Neural progenitor cell (in vitro differentiated cells): ENCODE measurements around the gene FKBP5. TPM values are rescaled to one million over a fixed set of nuclear protein-coding genes. Genes with fewer than 3 reads are reported as not detected.

Experiments used
- DNase-seq: peaks from one replicate; pipeline ENCODE4 v3.0.0-alpha.2; 2016; ENCODE audit warnings: low spot score
- H2AFZ ChIP-seq: fragments of 200-600 bp; sonication (generic); replicated peaks from 2 replicates; pipeline ENCODE4 v1.6.1; 2016; ENCODE audit warnings: antibody characterized with exemption
- H3F3A ChIP-seq: fragments of 200-600 bp; sonication (generic); 2 replicates; pipeline ENCODE4 v1.6.1; 2016; ENCODE audit warnings: antibody characterized with exemption, low read depth
- H3K27ac ChIP-seq: fragments of 200-600 bp; sonication (generic); 2 replicates; pipeline ENCODE4 v1.5.1; 2016; ENCODE audit warnings: mild to moderate bottlenecking
- H3K27me3 ChIP-seq: fragments of 200-600 bp; sonication (generic); 2 replicates; pipeline ENCODE4 v1.6.1; 2016; ENCODE audit warnings: mild to moderate bottlenecking, moderate library complexity
- H3K36me3 ChIP-seq: fragments of 200-600 bp; sonication (generic); 2 replicates; pipeline ENCODE4 v1.5.1; 2016
- H3K4me1 ChIP-seq: fragments of 200-600 bp; sonication (generic); 2 replicates; pipeline ENCODE4 v1.6.1; 2016; ENCODE audit warnings: mixed run types
- H3K4me2 ChIP-seq: fragments of 200-600 bp; sonication (generic); 2 replicates; pipeline ENCODE4 v1.6.1; 2016
- H3K4me3 ChIP-seq: fragments of 200-600 bp; sonication (generic); 2 replicates; pipeline ENCODE4 v1.5.1; 2016
- H3K79me2 ChIP-seq: fragments of 200-600 bp; sonication (generic); 2 replicates; pipeline ENCODE4 v1.6.1; 2016; ENCODE audit warnings: low read depth
- H3K9ac ChIP-seq: fragments of 200-600 bp; sonication (generic); 2 replicates; pipeline ENCODE4 v1.6.1; 2016
- H3K9me3 ChIP-seq: fragments of 200-600 bp; sonication (generic); 2 replicates; pipeline ENCODE4 v1.5.1; 2016; ENCODE audit warnings: low read depth
- H4K20me1 ChIP-seq: fragments of 200-600 bp; sonication (generic); 2 replicates; pipeline ENCODE4 v1.6.1; 2016; ENCODE audit warnings: low read depth
- H3K27ac Mint-ChIP-seq: 3 replicates; pipeline ENCODE4 v1.8.0; 2021; ENCODE audit warnings: mixed read lengths
- H3K27me3 Mint-ChIP-seq: 2 replicates; pipeline ENCODE4 v1.8.0; 2022; ENCODE audit warnings: low read depth, mild to moderate bottlenecking, inconsistent platforms, moderate library complexity, mixed read lengths; ENCODE audit not compliant: insufficient read depth
- H3K36me3 Mint-ChIP-seq: 3 replicates; pipeline ENCODE4 v1.8.0; 2021; ENCODE audit warnings: mixed read lengths
- H3K4me1 Mint-ChIP-seq: 3 replicates; pipeline ENCODE4 v1.8.0; 2021; ENCODE audit warnings: mixed read lengths
- H3K4me3 Mint-ChIP-seq: 3 replicates; pipeline ENCODE4 v1.8.0; 2021; ENCODE audit warnings: mild to moderate bottlenecking, moderate library complexity, mixed read lengths
- H3K9me3 Mint-ChIP-seq: 3 replicates; pipeline ENCODE4 v1.8.0; 2020; ENCODE audit warnings: mixed read lengths
- CTCF ChIP-seq: fragments of 200-600 bp; sonication (generic); IDR thresholded peaks from 2 replicates; pipeline ENCODE4 v1.5.1; 2017; ENCODE audit warnings: antibody characterized with exemption, mild to moderate bottlenecking
- EZH2 ChIP-seq: fragments of 200-600 bp; sonication (generic); IDR thresholded peaks from 2 replicates; pipeline ENCODE4 v1.6.1; 2017; ENCODE audit warnings: antibody characterized with exemption, mild to moderate bottlenecking, moderate library complexity
- EZH2phosphoT487 ChIP-seq: fragments of 200-600 bp; sonication (generic); IDR thresholded peaks from 2 replicates; pipeline ENCODE4 v1.6.1; 2017; ENCODE audit warnings: antibody characterized with exemption
- total RNA-seq: library from RNA; depleted of rRNA; stranded (reverse); fragments of >200 nt; gene quantifications from 2 replicates; pipeline ENCODE4 v1.2.3, GENCODE V29; 2015; ENCODE audit warnings: low replicate concordance

The FKBP5 gene
- total RNA-seq, 1 donor from 2014 or later = 20.9 TPM

- DNase-seq = no peak
- TF ChIP-seq CTCF (no peak), EZH2phosphoT487 (no peak), EZH2 (no peak)
- Histone ChIP-seq H3K4me3 (no peak overlapping the region), H3K4me1 (peaks cover 14% of the 10 kb centered on the region), H2AFZ (no peak overlapping the region), H3K79me2 (no peaks in the 10 kb centered on the region), H3K4me2 (no peak overlapping the region), H3K27me3 (no peaks in the 10 kb centered on the region), H3K9me3 (no peaks in the 10 kb centered on the region), H3K36me3 (peaks cover 10% of the 10 kb centered on the region), H3K27ac (no peak overlapping the region), H4K20me1 (peaks cover 17% of the 10 kb centered on the region), H3K9ac (no peak overlapping the region), H3F3A (peaks cover 8% of the 10 kb centered on the region)
- peaks cover 13% of the 10 kb centered on the region for H3K36me3 Mint-ChIP-seq
- no peaks in the 10 kb centered on the region for H3K27me3 Mint-ChIP-seq
- H3K4me3 Mint-ChIP-seq = no peak overlapping the region
- H3K27ac Mint-ChIP-seq = no peak overlapping the region
- H3K4me1 Mint-ChIP-seq = peaks cover 10% of the 10 kb centered on the region
- no peaks in the 10 kb centered on the region for H3K9me3 Mint-ChIP-seq
Measured at GRCh38 chr6:35634316-35634715, 54.4 kb downstream of the FKBP5 start.

- TF ChIP-seq EZH2phosphoT487 = peak; percentile 82
- TF ChIP-seq CTCF = no peak
- no peak for TF ChIP-seq EZH2
- H3K27me3 ChIP-seq = no peaks in the 10 kb centered on the region
- H3K27ac Mint-ChIP-seq = no peak overlapping the region
- peaks cover 10% of the 10 kb centered on the region for H3K36me3 ChIP-seq
- peak; percentile 8 for DNase-seq
- peaks cover 17% of the 10 kb centered on the region for H4K20me1 ChIP-seq
- peaks cover 13% of the 10 kb centered on the region for H3K36me3 Mint-ChIP-seq
- no peak overlapping the region for H3K4me3 ChIP-seq
- H3K9ac ChIP-seq = no peak overlapping the region
- no peaks in the 10 kb centered on the region for H3K27me3 Mint-ChIP-seq
- H3K4me3 Mint-ChIP-seq = no peak overlapping the region
- H3F3A ChIP-seq = peaks cover 8% of the 10 kb centered on the region
- H3K4me2 ChIP-seq = no peak overlapping the region
- H2AFZ ChIP-seq = no peak overlapping the region
- H3K9me3 ChIP-seq = no peaks in the 10 kb centered on the region
- H3K4me1 ChIP-seq = peaks cover 14% of the 10 kb centered on the region
- no peak overlapping the region for H3K27ac ChIP-seq
- H3K9me3 Mint-ChIP-seq = no peaks in the 10 kb centered on the region
- H3K79me2 ChIP-seq = no peaks in the 10 kb centered on the region
- peaks cover 10% of the 10 kb centered on the region for H3K4me1 Mint-ChIP-seq
Measured at GRCh38 chr6:35633579-35634089, 55.1 kb downstream of the FKBP5 start.

DNA sequence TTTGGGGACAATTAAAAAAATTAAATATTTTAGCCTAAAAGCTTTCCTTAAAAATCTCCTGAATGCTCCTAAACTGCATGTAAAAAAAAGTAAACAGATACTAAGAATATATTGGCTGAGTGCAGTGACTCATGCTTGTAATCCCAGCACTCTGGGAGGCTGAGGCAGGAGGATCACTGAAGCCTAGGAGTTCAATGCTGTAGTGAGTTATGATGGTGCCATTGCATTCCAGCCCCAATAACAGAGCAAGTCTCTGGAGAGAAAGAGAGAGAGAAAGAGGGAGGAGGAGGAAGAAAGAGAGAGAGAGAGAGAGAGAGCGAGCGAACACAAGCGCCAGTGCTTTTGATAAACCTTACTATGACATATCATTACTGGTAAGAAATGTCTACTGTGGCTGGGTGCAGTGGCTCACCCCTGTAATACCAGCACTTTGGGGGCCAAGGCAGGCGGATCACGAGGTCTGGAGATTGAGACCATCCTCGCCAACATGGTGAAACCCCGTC, 58.8 kb downstream of the FKBP5 start:
- TF ChIP-seq CTCF = no peak
- TF ChIP-seq EZH2phosphoT487 = no peak
- TF ChIP-seq EZH2 = no peak
- no peak overlapping the region for H3K27ac ChIP-seq

More for the DNA sequence above, 58.8 kb downstream of the FKBP5 start:
- H3K27me3 ChIP-seq = no peaks in the 10 kb centered on the region
- H3K4me2 ChIP-seq = no peak overlapping the region
- peaks cover 8% of the 10 kb centered on the region for H3K36me3 Mint-ChIP-seq
- no peak for DNase-seq
- no peaks in the 10 kb centered on the region for H3K9me3 Mint-ChIP-seq
- H2AFZ ChIP-seq = no peak overlapping the region
- no peak overlapping the region for H3K27ac Mint-ChIP-seq
- no peaks in the 10 kb centered on the region for H3K36me3 ChIP-seq
- peaks cover 2% of the 10 kb centered on the region for H3K27me3 Mint-ChIP-seq
- no peaks in the 10 kb centered on the region for H3K79me2 ChIP-seq
- peaks cover 17% of the 10 kb centered on the region for H4K20me1 ChIP-seq
- no peak overlapping the region for H3K4me3 Mint-ChIP-seq
- no peaks in the 10 kb centered on the region for H3K9me3 ChIP-seq
- no peak overlapping the region for H3K4me3 ChIP-seq
- H3F3A ChIP-seq = peaks cover 8% of the 10 kb centered on the region
- peaks cover 14% of the 10 kb centered on the region for H3K4me1 ChIP-seq
- H3K9ac ChIP-seq = no peak overlapping the region
- H3K4me1 Mint-ChIP-seq = peaks cover 10% of the 10 kb centered on the region
